UCSD-AML1 (cell line): ENCODE measurements around the gene C4orf50.

ENCODE experiments used
- DNase-seq: peaks from one replicate; lab custom pipeline; 2025; ENCODE audit not compliant: unreplicated experiment; lab: John Stamatoyannopoulos, UW

Gene C4orf50

GRCh38 chr4:5973033-5973432 lies 45.2 kb downstream of the C4orf50 start:
- no peak for DNase-seq

DNA sequence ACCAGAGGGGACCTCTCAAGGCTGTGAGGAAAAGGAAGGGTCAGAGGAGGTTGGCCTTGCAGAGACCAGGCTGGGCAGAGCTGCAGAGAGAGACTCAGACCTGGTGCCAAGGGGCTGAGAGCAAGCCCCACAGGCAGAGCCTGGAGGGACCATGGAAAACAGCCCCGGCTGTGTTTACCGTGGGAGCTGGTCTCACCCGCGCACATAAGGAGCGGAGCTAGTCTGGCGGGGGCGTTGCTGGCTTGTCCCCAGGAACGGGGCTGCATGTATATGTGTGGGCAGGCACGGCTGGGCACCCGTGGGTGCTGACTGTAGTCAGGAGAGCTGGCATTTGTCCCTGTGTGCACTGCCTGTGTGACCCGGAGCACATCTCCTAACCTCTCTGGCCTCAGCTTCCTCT lies 45.7 kb downstream of the C4orf50 start:
- DNase-seq, result no peak

DNA sequence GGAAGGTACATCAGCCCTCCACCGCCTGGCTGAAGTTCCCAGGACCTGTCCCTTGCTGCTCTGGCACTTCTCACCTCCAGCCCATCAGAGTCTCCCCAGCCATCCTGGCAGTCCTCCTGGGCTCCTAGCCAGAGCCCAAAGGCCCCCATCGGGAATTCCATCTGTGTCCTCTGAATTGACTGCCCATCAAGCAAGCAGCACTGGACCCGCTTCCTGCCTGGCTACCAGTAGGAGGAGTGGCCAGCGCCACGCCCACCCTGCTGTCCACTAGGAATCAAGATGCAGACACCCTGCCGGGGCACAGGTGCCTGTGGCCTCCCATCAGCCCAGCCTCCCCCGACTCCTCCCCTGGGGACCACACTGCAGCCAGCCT lies 47.2 kb downstream of the C4orf50 start:
- no peak for DNase-seq

- no peak for DNase-seq
Measured at GRCh38 chr4:5970381-5971077, 47.7 kb downstream of the C4orf50 start.

- DNase-seq, result no peak
Measured at GRCh38 chr4:5969777-5970176, 48.5 kb downstream of the C4orf50 start.

- DNase-seq, result no peak
Measured at GRCh38 chr4:5969336-5969735, 48.9 kb downstream of the C4orf50 start.

- no peak for DNase-seq
Measured at GRCh38 chr4:5968246-5968645, 50.0 kb downstream of the C4orf50 start.

DNA sequence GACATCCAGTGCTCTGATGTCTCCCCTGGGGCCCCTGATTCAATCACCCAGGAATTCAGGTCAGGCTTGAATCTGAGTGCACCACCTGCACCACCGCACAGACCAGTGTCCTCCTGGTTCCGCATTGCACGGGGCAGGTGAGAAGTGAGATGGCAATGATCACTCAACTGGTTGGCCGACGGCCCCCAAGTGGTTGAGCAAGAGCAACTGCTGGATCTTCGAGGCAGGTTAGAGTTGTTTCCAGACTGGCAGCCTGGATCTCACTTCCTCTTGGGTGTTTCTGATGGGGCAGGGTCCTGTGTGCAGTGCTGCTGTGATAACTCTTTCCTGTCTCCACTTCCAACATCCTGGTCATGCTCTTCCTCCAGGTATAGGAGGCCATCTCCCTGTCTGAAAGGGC lies 50.4 kb downstream of the C4orf50 start:
- no peak for DNase-seq

- DNase-seq, result no peak
Measured at GRCh38 chr4:5965225-5965624, 53.0 kb downstream of the C4orf50 start.

- no peak for DNase-seq
Measured at GRCh38 chr4:5964030-5964429, 54.2 kb downstream of the C4orf50 start.

GRCh38 chr4:5963611-5964010 lies 54.6 kb downstream of the C4orf50 start:
- no peak for DNase-seq

DNA sequence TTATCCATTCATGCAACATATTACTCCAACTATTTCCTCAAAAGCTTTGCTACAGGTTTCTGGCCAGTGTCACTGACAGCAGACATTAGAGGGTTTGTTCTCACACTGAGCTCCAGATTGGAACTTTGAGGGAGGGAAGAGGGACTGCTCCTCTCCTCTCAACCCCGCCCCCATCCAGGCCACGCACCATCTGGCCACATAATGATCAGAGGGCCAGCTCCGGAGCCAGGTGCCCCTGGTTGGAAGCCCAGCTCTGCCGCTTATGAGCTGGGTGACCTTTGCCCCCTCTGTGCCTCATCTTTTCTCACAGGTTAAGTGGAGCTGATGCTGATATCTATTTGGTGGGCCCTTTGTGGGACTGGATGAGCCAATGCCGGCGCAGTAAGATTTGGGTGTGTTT lies 55.8 kb downstream of the C4orf50 start:
- DNase-seq, result no peak

- no peak for DNase-seq
Measured at GRCh38 chr4:5960252-5960880, 57.9 kb downstream of the C4orf50 start.

DNA sequence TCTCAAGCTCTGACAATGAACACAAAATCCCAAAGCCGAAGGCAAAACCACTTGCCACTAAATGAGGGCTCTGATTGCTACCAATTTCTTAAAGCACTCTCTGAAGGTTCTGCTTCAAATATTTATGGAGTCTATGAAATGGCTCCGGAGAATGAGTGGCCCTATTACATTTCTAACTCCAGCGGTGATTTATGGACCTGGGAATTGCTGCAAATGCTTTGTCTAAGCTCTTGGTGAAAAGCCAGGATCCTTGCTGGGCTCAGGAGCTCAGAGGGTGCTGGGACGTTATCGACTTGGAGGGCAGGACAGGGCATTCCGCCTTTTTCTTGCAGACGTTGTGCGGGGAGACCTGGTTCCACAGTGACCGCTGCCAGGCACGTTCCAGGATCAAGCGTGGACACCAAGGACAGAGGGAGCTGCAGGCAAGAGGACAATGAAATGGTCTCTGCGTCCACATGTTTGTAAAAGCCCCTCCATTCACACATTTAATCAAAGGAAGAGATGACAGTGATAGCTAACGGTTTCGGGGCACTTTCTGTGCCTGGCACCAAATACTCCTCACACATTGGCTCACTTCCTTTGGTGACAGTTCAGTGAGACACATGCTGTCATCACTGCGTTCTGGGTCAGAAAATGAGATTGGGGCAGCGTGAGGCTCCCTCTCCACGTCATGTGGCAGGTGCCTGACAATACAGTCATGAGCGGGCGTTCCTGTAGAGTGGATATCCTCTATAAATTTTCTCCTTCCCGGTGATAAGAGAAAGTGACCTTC lies 58.8 kb downstream of the C4orf50 start:
- no peak for DNase-seq

- no peak for DNase-seq
Measured at GRCh38 chr4:5958199-5958735, 60.0 kb downstream of the C4orf50 start.

DNA sequence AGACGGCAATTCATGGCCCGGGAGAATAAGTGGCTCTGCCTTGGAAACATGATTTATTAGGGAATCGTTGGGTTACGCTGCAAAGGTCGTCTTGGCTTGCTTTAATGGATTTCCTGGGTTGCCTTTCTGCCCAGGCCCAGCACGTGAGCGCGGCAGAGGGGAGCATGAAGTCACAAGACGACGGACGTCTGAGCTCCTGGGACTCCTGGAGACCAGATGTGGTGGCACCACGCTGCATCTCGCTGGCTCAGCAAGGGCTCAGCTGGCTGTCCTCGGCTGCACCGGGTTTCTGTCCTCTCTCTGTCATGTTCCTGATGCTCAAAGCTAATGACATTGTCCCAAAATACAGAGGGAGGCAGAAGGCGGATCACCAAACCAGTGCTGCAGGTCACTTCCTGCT lies 61.2 kb downstream of the C4orf50 start:
- DNase-seq, result no peak

- DNase-seq, result no peak
Measured at GRCh38 chr4:5956285-5957021, 61.8 kb downstream of the C4orf50 start.

DNA sequence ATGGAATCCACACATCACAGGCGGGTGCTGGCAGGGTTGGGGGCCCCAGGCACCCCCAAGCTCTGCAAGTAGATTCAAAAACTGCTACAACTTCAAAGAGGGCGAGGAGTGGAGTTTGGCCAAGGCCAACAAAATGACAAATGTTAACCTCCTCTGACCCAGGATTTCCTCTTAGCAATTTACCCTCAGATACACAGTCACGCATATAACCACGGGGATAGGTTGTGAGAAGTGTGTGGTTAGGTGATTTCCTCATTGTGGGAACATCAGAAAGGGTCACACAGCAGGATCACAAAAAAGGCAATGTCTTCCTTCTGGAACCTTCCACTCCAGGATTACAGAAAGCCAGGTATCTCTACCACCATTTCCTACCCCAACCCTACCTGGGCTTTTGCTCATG lies 62.4 kb downstream of the C4orf50 start:
- no peak for DNase-seq

DNA sequence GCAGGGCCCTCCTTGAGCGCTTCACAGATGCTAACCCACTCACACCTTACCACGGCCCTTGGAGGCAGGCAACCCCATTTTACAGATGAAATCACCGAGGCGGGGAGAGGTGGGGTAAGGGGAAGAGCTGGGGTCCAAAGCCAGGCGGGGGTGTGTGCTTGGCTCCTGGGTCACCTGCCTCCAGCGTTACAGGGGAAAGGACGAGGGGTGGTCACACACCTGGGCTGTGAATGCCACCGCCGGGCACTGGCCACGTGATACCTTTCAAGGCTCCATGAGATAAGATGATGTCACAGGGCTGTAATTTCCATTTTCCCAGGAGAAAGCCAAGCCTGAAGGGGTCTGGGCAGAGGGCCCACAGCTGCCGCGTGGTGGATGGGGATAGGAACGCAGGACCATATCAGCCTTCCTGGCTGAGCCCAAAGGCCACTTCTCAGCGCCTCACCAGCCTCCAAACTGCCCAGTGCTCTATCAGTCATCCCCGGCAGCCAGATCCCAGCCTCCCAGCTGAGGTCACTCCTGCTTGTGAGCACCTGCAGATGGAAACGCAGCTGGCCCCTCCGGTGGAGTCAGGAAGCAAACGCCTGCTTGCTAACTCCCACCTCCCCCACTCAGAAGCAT lies 62.9 kb downstream of the C4orf50 start:
- DNase-seq, result no peak

GRCh38 chr4:5954056-5954760 lies 64.0 kb downstream of the C4orf50 start:
- DNase-seq, result no peak
